Measurements from ENCODE around the gene ATOH7.
"Not testable (repeated sequence)": the region's sequence is repeated elsewhere in the genome, so short reads cannot be mapped to it uniquely, and the experiment has no call there.

Gene ATOH7

GRCh38 chr10:68208424-68209042 lies 23.4 kb downstream of the ATOH7 start:
- H3K27me3 ChIP-seq (ENCODE audit: insufficient read depth, low read length, poor library complexity), result no peaks in the 10 kb centered on the region
- DNase-seq, result peak; percentile 95

GRCh38 chr10:68202960-68203353 lies 29.0 kb downstream of the ATOH7 start:
- Histone ChIP-seq H3K18ac (ENCODE audit: low read length) (no peak overlapping the region), H3K27ac (ENCODE audit: low read depth, low read length) (no peak overlapping the region), H3K9ac (ENCODE audit: low read length) (no peak overlapping the region), H2AK5ac (ENCODE audit: low read length) (no peak overlapping the region), H3K56ac (ENCODE audit: low read length) (no peak overlapping the region), H4K8ac (ENCODE audit: low read depth, low read length) (no peak overlapping the region), H3K27me3 (ENCODE audit: insufficient read depth, low read length, poor library complexity) (no peaks in the 10 kb centered on the region), H3K23ac (ENCODE audit: low read length) (no peak overlapping the region), H2BK15ac (replicated peaks; ENCODE audit: low read depth) (no peak overlapping the region), H3K4ac (ENCODE audit: low read depth, low read length) (no peak overlapping the region), H4K5ac (ENCODE audit: low read length) (no peak overlapping the region), H2BK5ac (ENCODE audit: low read length) (no peak overlapping the region), H3K4me2 (ENCODE audit: low read length) (no peak overlapping the region), H2BK120ac (ENCODE audit: low read depth, low read length) (no peak overlapping the region), H3K79me1 (ENCODE audit: low read length) (no peaks in the 10 kb centered on the region), H3K79me2 (ENCODE audit: control insufficient read depth, insufficient read depth, low read length) (no peaks in the 10 kb centered on the region), H3K4me3 (ENCODE audit: low read length) (no peak overlapping the region), H3K36me3 (ENCODE audit: control insufficient read depth, insufficient read depth, low read length) (no peaks in the 10 kb centered on the region), H3K4me1 (ENCODE audit: control insufficient read depth, low read depth, low read length) (no peaks in the 10 kb centered on the region)
- no peak for DNase-seq
- WGBS (ENCODE audit: extremely low coverage, insufficient coverage, low lambda C conversion rate), result no CpG with 5 or more reads among the region's 5 CpGs

More at GRCh38 chr10:68208424-68209042, 23.4 kb downstream of the ATOH7 start:
- Histone ChIP-seq H3K4me3 (ENCODE audit: low read length) (no peak overlapping the region), H3K79me2 (ENCODE audit: control insufficient read depth, insufficient read depth, low read length) (no peaks in the 10 kb centered on the region), H2BK15ac (replicated peaks; ENCODE audit: low read depth) (no peak overlapping the region), H2AK5ac (ENCODE audit: low read length) (no peak overlapping the region), H3K36me3 (ENCODE audit: control insufficient read depth, insufficient read depth, low read length) (no peaks in the 10 kb centered on the region), H4K8ac (ENCODE audit: low read depth, low read length) (no peak overlapping the region), H3K4me2 (ENCODE audit: low read length) (no peak overlapping the region), H3K4ac (ENCODE audit: low read depth, low read length) (no peak overlapping the region), H3K18ac (ENCODE audit: low read length) (no peak overlapping the region), H2BK120ac (ENCODE audit: low read depth, low read length) (no peak overlapping the region), H3K23ac (ENCODE audit: low read length) (no peak overlapping the region), H2BK5ac (ENCODE audit: low read length) (no peak overlapping the region), H3K79me1 (ENCODE audit: low read length) (no peaks in the 10 kb centered on the region), H3K4me1 (ENCODE audit: control insufficient read depth, low read depth, low read length) (no peaks in the 10 kb centered on the region), H4K5ac (ENCODE audit: low read length) (no peak overlapping the region), H3K27ac (ENCODE audit: low read depth, low read length) (no peak overlapping the region), H3K56ac (ENCODE audit: low read length) (no peak overlapping the region), H3K9ac (ENCODE audit: low read length) (no peak overlapping the region)
- no CpG with 5 or more reads among the region's 10 CpGs for WGBS (ENCODE audit: extremely low coverage, insufficient coverage, low lambda C conversion rate)

- H3K79me1 ChIP-seq (ENCODE audit: low read length), result no peaks in the 10 kb centered on the region
- no peak overlapping the region for H3K4ac ChIP-seq (ENCODE audit: low read depth, low read length)
- no peak overlapping the region for H3K9ac ChIP-seq (ENCODE audit: low read length)
- no peak overlapping the region for H3K18ac ChIP-seq (ENCODE audit: low read length)
- H2AK5ac ChIP-seq (ENCODE audit: low read length), result no peak overlapping the region
- no peaks in the 10 kb centered on the region for H3K36me3 ChIP-seq (ENCODE audit: control insufficient read depth, insufficient read depth, low read length)
- no peak overlapping the region for H3K4me2 ChIP-seq (ENCODE audit: low read length)
- H3K4me1 ChIP-seq (ENCODE audit: control insufficient read depth, low read depth, low read length), result no peaks in the 10 kb centered on the region
- H3K27me3 ChIP-seq (ENCODE audit: insufficient read depth, low read length, poor library complexity), result no peaks in the 10 kb centered on the region
- H2BK15ac ChIP-seq (replicated peaks; ENCODE audit: low read depth), result no peak overlapping the region
- H2BK120ac ChIP-seq (ENCODE audit: low read depth, low read length), result no peak overlapping the region
- H3K4me3 ChIP-seq (ENCODE audit: low read length), result no peak overlapping the region
- H4K5ac ChIP-seq (ENCODE audit: low read length), result no peak overlapping the region
- no peak for DNase-seq
- no peaks in the 10 kb centered on the region for H3K79me2 ChIP-seq (ENCODE audit: control insufficient read depth, insufficient read depth, low read length)
- H2BK5ac ChIP-seq (ENCODE audit: low read length), result no peak overlapping the region
- H3K23ac ChIP-seq (ENCODE audit: low read length), result no peak overlapping the region
- WGBS (ENCODE audit: extremely low coverage, insufficient coverage, low lambda C conversion rate), result no CpG with 5 or more reads among the region's 3 CpGs
- no peak overlapping the region for H3K56ac ChIP-seq (ENCODE audit: low read length)
- H3K27ac ChIP-seq (ENCODE audit: low read depth, low read length), result no peak overlapping the region
- no peak overlapping the region for H4K8ac ChIP-seq (ENCODE audit: low read depth, low read length)
Observed at GRCh38 chr10:68196701-68197100, 35.2 kb downstream of the ATOH7 start.

- not testable (repeated sequence) for H3K27me3 ChIP-seq (ENCODE audit: insufficient read depth, low read length, poor library complexity); H3K4me2 ChIP-seq (ENCODE audit: low read length); H3K27ac ChIP-seq (ENCODE audit: low read depth, low read length); DNase-seq; H3K23ac ChIP-seq (ENCODE audit: low read length); H3K56ac ChIP-seq (ENCODE audit: low read length); H4K8ac ChIP-seq (ENCODE audit: low read depth, low read length); H3K18ac ChIP-seq (ENCODE audit: low read length); H2AK5ac ChIP-seq (ENCODE audit: low read length); H3K4me1 ChIP-seq (ENCODE audit: control insufficient read depth, low read depth, low read length); H3K79me2 ChIP-seq (ENCODE audit: control insufficient read depth, insufficient read depth, low read length); H3K9ac ChIP-seq (ENCODE audit: low read length); H3K4me3 ChIP-seq (ENCODE audit: low read length); H2BK120ac ChIP-seq (ENCODE audit: low read depth, low read length); H3K79me1 ChIP-seq (ENCODE audit: low read length); H2BK5ac ChIP-seq (ENCODE audit: low read length); H4K5ac ChIP-seq (ENCODE audit: low read length); H2BK15ac ChIP-seq (replicated peaks; ENCODE audit: low read depth); H3K36me3 ChIP-seq (ENCODE audit: control insufficient read depth, insufficient read depth, low read length); H3K4ac ChIP-seq (ENCODE audit: low read depth, low read length)
- no CpG with 5 or more reads among the region's 2 CpGs for WGBS (ENCODE audit: extremely low coverage, insufficient coverage, low lambda C conversion rate)
Observed at GRCh38 chr10:68195776-68196175, 36.1 kb downstream of the ATOH7 start.

GRCh38 chr10:68194290-68194689 lies 37.6 kb downstream of the ATOH7 start:
- H3K18ac ChIP-seq (ENCODE audit: low read length), result no peak overlapping the region
- H3K23ac ChIP-seq (ENCODE audit: low read length), result no peak overlapping the region
- no peak overlapping the region for H2BK15ac ChIP-seq (replicated peaks; ENCODE audit: low read depth)
- H3K36me3 ChIP-seq (ENCODE audit: control insufficient read depth, insufficient read depth, low read length), result no peaks in the 10 kb centered on the region
- H2AK5ac ChIP-seq (ENCODE audit: low read length), result no peak overlapping the region
- H3K79me2 ChIP-seq (ENCODE audit: control insufficient read depth, insufficient read depth, low read length), result no peaks in the 10 kb centered on the region
- H3K4me1 ChIP-seq (ENCODE audit: control insufficient read depth, low read depth, low read length), result no peaks in the 10 kb centered on the region
- no peaks in the 10 kb centered on the region for H3K27me3 ChIP-seq (ENCODE audit: insufficient read depth, low read length, poor library complexity)
- H3K4ac ChIP-seq (ENCODE audit: low read depth, low read length), result no peak overlapping the region
- no CpG with 5 or more reads among the region's 6 CpGs for WGBS (ENCODE audit: extremely low coverage, insufficient coverage, low lambda C conversion rate)
- H2BK120ac ChIP-seq (ENCODE audit: low read depth, low read length), result no peak overlapping the region
- H3K79me1 ChIP-seq (ENCODE audit: low read length), result no peaks in the 10 kb centered on the region
- no peak overlapping the region for H3K9ac ChIP-seq (ENCODE audit: low read length)
- H3K4me3 ChIP-seq (ENCODE audit: low read length), result no peak overlapping the region
- DNase-seq, result no peak
- no peak overlapping the region for H3K27ac ChIP-seq (ENCODE audit: low read depth, low read length)
- H3K56ac ChIP-seq (ENCODE audit: low read length), result no peak overlapping the region
- H3K4me2 ChIP-seq (ENCODE audit: low read length), result no peak overlapping the region
- no peak overlapping the region for H4K5ac ChIP-seq (ENCODE audit: low read length)
- H2BK5ac ChIP-seq (ENCODE audit: low read length), result no peak overlapping the region
- no peak overlapping the region for H4K8ac ChIP-seq (ENCODE audit: low read depth, low read length)

GRCh38 chr10:68192113-68192512 lies 39.8 kb downstream of the ATOH7 start:
- Histone ChIP-seq H3K23ac (ENCODE audit: low read length) (no peak overlapping the region), H3K4me2 (ENCODE audit: low read length) (no peak overlapping the region), H3K27ac (ENCODE audit: low read depth, low read length) (no peak overlapping the region), H4K5ac (ENCODE audit: low read length) (no peak overlapping the region), H3K4me1 (ENCODE audit: control insufficient read depth, low read depth, low read length) (no peaks in the 10 kb centered on the region), H3K56ac (ENCODE audit: low read length) (no peak overlapping the region), H3K9ac (ENCODE audit: low read length) (no peak overlapping the region), H3K4ac (ENCODE audit: low read depth, low read length) (no peak overlapping the region), H3K79me1 (ENCODE audit: low read length) (no peaks in the 10 kb centered on the region), H3K27me3 (ENCODE audit: insufficient read depth, low read length, poor library complexity) (no peaks in the 10 kb centered on the region), H2AK5ac (ENCODE audit: low read length) (no peak overlapping the region), H3K4me3 (ENCODE audit: low read length) (no peak overlapping the region), H4K8ac (ENCODE audit: low read depth, low read length) (no peak overlapping the region), H3K79me2 (ENCODE audit: control insufficient read depth, insufficient read depth, low read length) (no peaks in the 10 kb centered on the region), H3K36me3 (ENCODE audit: control insufficient read depth, insufficient read depth, low read length) (no peaks in the 10 kb centered on the region), H3K18ac (ENCODE audit: low read length) (no peak overlapping the region), H2BK120ac (ENCODE audit: low read depth, low read length) (no peak overlapping the region), H2BK15ac (replicated peaks; ENCODE audit: low read depth) (no peak overlapping the region), H2BK5ac (ENCODE audit: low read length) (no peak overlapping the region)
- no peak for DNase-seq
- WGBS (ENCODE audit: extremely low coverage, insufficient coverage, low lambda C conversion rate), result no CpG with 5 or more reads among the region's 3 CpGs

All from mesendoderm (in vitro differentiated cells).